HEK293 (cell line): ENCODE measurements around the gene TBC1D14.

ENCODE experiments used
- CTCF ChIA-PET: fragments of 350-600 bp; formaldehyde crosslinking; extraction: SDS; loops from one replicate; lab custom pipeline; 2021; ENCODE audit warnings: antibody characterized with exemption; lab: Yijun Ruan, JAX
- POLR2A ChIA-PET: fragments of 300-600 bp; formaldehyde crosslinking; extraction: SDS; loops from one replicate; lab custom pipeline; 2020; ENCODE audit warnings: antibody characterized with exemption, inconsistent platforms; lab: Yijun Ruan, JAX
- H3K27ac ChIP-seq: fragments of 200-500 bp; sonication (Bioruptor generic); 2 replicates; pipeline ENCODE4 v1.5.1; 2014; ENCODE audit warnings: low read depth, low read length, control low read depth, inconsistent platforms; ENCODE audit errors: extremely low read depth
- H3K36me3 ChIP-seq, 2 experiments: fragments of 200-500 bp in 1 of 2; sonication (Bioruptor generic) in 1 of 2; 1 replicate in 1 of 2; 2 replicates in 1 of 2; pipeline ENCODE4 v1.5.1; 2014 to 2017; ENCODE audit warnings: inconsistent platforms in 2 of 2, low read length in 2 of 2; ENCODE audit not compliant: control insufficient read depth in 2 of 2, insufficient read depth in 1 of 2
- H3K4me1 ChIP-seq: fragments of 200-500 bp; sonication (Bioruptor generic); 2 replicates; pipeline ENCODE4 v1.5.1; 2014; ENCODE audit warnings: mild to moderate bottlenecking, low read length, inconsistent platforms; ENCODE audit not compliant: control insufficient read depth, insufficient read depth
- H3K4me3 ChIP-seq: 2 replicates; pipeline ENCODE4 v1.5.1; 2011; ENCODE audit warnings: low read depth, mild to moderate bottlenecking, control low read depth, low read length, moderate library complexity
- H3K9me3 ChIP-seq: fragments of 200-500 bp; sonication (Bioruptor generic); 2 replicates; pipeline ENCODE4 v1.5.1; 2014; ENCODE audit warnings: low read depth, low read length, inconsistent platforms; ENCODE audit not compliant: control insufficient read depth, insufficient read depth
- ATF2 ChIP-seq: fragments of 450-650 bp; formaldehyde crosslinking; IDR thresholded peaks from 2 replicates; pipeline ENCODE4 v1.5.1; 2016; ENCODE audit warnings: missing biosample characterization, missing genetic modification characterization, low read depth
- EGR2 ChIP-seq: fragments of 450-650 bp; formaldehyde crosslinking; IDR thresholded peaks from 2 replicates; pipeline ENCODE4 v1.5.1; 2016; ENCODE audit warnings: low read depth, missing biosample characterization, missing genetic modification characterization
- GLI4 ChIP-seq: fragments of 450-650 bp; formaldehyde crosslinking; IDR thresholded peaks from 2 replicates; pipeline ENCODE4 v1.5.1; 2016; ENCODE audit warnings: missing biosample characterization, missing genetic modification characterization
- HOXA7 ChIP-seq: sonication (generic); formaldehyde crosslinking; IDR thresholded peaks from 2 replicates; pipeline ENCODE4 v1.8.1; 2022; ENCODE audit warnings: missing genetic modification reagents, borderline replicate concordance
- KLF10 ChIP-seq: fragments of 450-650 bp; IDR thresholded peaks from 2 replicates; pipeline ENCODE4 v1.5.1; 2018; ENCODE audit warnings: missing biosample characterization, mild to moderate bottlenecking, missing genetic modification characterization
- KLF8 ChIP-seq: fragments of 450-650 bp; formaldehyde crosslinking; IDR thresholded peaks from 2 replicates; pipeline ENCODE4 v1.5.1; 2016; ENCODE audit warnings: missing biosample characterization, missing genetic modification characterization
- OVOL3 ChIP-seq: fragments of 450-650 bp; formaldehyde crosslinking; IDR thresholded peaks from 2 replicates; pipeline ENCODE4 v1.5.1; 2016; ENCODE audit warnings: missing biosample characterization, missing genetic modification characterization
- PRDM1 ChIP-seq: fragments of 450-650 bp; formaldehyde crosslinking; IDR thresholded peaks from 2 replicates; pipeline ENCODE4; 2016; ENCODE audit warnings: missing biosample characterization, missing genetic modification characterization
- SCRT2 ChIP-seq: fragments of 450-650 bp; formaldehyde crosslinking; IDR thresholded peaks from 2 replicates; pipeline ENCODE4 v1.5.1; 2016; ENCODE audit warnings: missing biosample characterization, missing genetic modification characterization
- TCF7L2 ChIP-seq: IDR thresholded peaks from 2 replicates; pipeline ENCODE4 v1.6.1; 2011; ENCODE audit warnings: low read depth, mild to moderate bottlenecking, inconsistent platforms, low read length, moderate library complexity, borderline replicate concordance
- TRIM28 ChIP-seq: IDR thresholded peaks from 2 replicates; pipeline ENCODE4 v1.6.1; 2011; ENCODE audit warnings: low read length, control low read depth, borderline replicate concordance
- YY2 ChIP-seq: fragments of 450-650 bp; formaldehyde crosslinking; IDR thresholded peaks from 2 replicates; pipeline ENCODE4 v1.5.1; 2016; ENCODE audit warnings: missing biosample characterization, missing genetic modification characterization
- ZEB2 ChIP-seq: fragments of 450-650 bp; formaldehyde crosslinking; IDR thresholded peaks from 2 replicates; pipeline ENCODE4 v1.5.1; 2016; ENCODE audit warnings: missing biosample characterization, missing genetic modification characterization
- ZFHX2 ChIP-seq: fragments of 450-650 bp; formaldehyde crosslinking; conservative IDR thresholded peaks from 2 replicates; pipeline ENCODE4 v1.5.1; 2016; ENCODE audit warnings: missing biosample characterization, missing genetic modification characterization
- ZFP37 ChIP-seq: fragments of 450-650 bp; formaldehyde crosslinking; IDR thresholded peaks from 2 replicates; pipeline ENCODE4 v1.5.1; 2016; ENCODE audit warnings: missing biosample characterization, missing genetic modification characterization
- ZNF138 ChIP-seq: fragments of 450-650 bp; formaldehyde crosslinking; IDR thresholded peaks from 2 replicates; pipeline ENCODE4 v1.5.1; 2016; ENCODE audit warnings: missing biosample characterization, missing genetic modification characterization, borderline replicate concordance
- ZNF202 ChIP-seq: fragments of 450-650 bp; formaldehyde crosslinking; IDR thresholded peaks from 2 replicates; pipeline ENCODE4 v1.5.1; 2016; ENCODE audit warnings: missing biosample characterization, missing genetic modification characterization, borderline replicate concordance
- ZNF24 ChIP-seq: fragments of 450-650 bp; formaldehyde crosslinking; IDR thresholded peaks from 2 replicates; pipeline ENCODE4 v1.5.1; 2016; ENCODE audit warnings: missing biosample characterization, missing genetic modification characterization
- ZNF335 ChIP-seq: fragments of 450-650 bp; formaldehyde crosslinking; conservative IDR thresholded peaks from 2 replicates; pipeline ENCODE4 v1.5.1; 2016; ENCODE audit warnings: missing biosample characterization, missing genetic modification characterization
- ZNF391 ChIP-seq: fragments of 450-650 bp; formaldehyde crosslinking; IDR thresholded peaks from 2 replicates; pipeline ENCODE4 v1.5.1; 2016; ENCODE audit warnings: low read depth, missing biosample characterization, missing genetic modification characterization, borderline replicate concordance
- ZNF423 ChIP-seq: fragments of 450-650 bp; formaldehyde crosslinking; IDR thresholded peaks from 2 replicates; pipeline ENCODE4 v1.5.1; 2016; ENCODE audit warnings: missing biosample characterization, missing genetic modification characterization
- ZNF518A ChIP-seq: fragments of 450-650 bp; formaldehyde crosslinking; conservative IDR thresholded peaks from 2 replicates; pipeline ENCODE4 v1.5.1; 2016; ENCODE audit warnings: low read depth, missing biosample characterization, missing genetic modification characterization
- ZNF521 ChIP-seq: fragments of 450-650 bp; formaldehyde crosslinking; IDR thresholded peaks from 2 replicates; pipeline ENCODE4 v1.5.1; 2017; ENCODE audit warnings: missing biosample characterization, mild to moderate bottlenecking, missing genetic modification characterization
- ZNF600 ChIP-seq: fragments of 450-650 bp; formaldehyde crosslinking; IDR thresholded peaks from 2 replicates; pipeline ENCODE4 v1.5.1; 2016; ENCODE audit warnings: missing biosample characterization, missing genetic modification characterization
- ZNF623 ChIP-seq: fragments of 450-650 bp; formaldehyde crosslinking; IDR thresholded peaks from 2 replicates; pipeline ENCODE4 v1.5.1; 2016; ENCODE audit warnings: missing biosample characterization, missing genetic modification characterization
- ZNF629 ChIP-seq: fragments of 450-650 bp; formaldehyde crosslinking; IDR thresholded peaks from 2 replicates; pipeline ENCODE4 v1.5.1; 2017; ENCODE audit warnings: missing biosample characterization, missing genetic modification characterization
- ZNF677 ChIP-seq: fragments of 450-650 bp; IDR thresholded peaks from 2 replicates; pipeline ENCODE4 v1.5.0; 2018; ENCODE audit warnings: missing biosample characterization, mild to moderate bottlenecking, missing genetic modification characterization, moderate library complexity
- ZNF707 ChIP-seq: fragments of 450-650 bp; formaldehyde crosslinking; IDR thresholded peaks from 2 replicates; pipeline ENCODE4 v1.5.1; 2016; ENCODE audit warnings: missing biosample characterization, missing genetic modification characterization
- ZNF76 ChIP-seq: fragments of 450-650 bp; formaldehyde crosslinking; IDR thresholded peaks from 2 replicates; pipeline ENCODE4; 2016; ENCODE audit warnings: low read depth, missing biosample characterization, missing genetic modification characterization, borderline replicate concordance
- ZNF843 ChIP-seq: fragments of 450-650 bp; formaldehyde crosslinking; IDR thresholded peaks from 2 replicates; pipeline ENCODE4 v1.5.1; 2016; ENCODE audit warnings: missing biosample characterization, missing genetic modification characterization
- ZXDB ChIP-seq: fragments of 450-650 bp; formaldehyde crosslinking; IDR thresholded peaks from 2 replicates; pipeline ENCODE4 v1.5.1; 2016; ENCODE audit warnings: missing biosample characterization, missing genetic modification characterization
- TF ChIP-seq, protein P1 (sequence below): fragments of 450-650 bp; formaldehyde crosslinking; optimal IDR thresholded peaks from 2 replicates; pipeline ENCODE3; 2016; ENCODE audit warnings: missing biosample characterization, mild to moderate bottlenecking, missing genetic modification characterization

The TBC1D14 gene

DNA sequence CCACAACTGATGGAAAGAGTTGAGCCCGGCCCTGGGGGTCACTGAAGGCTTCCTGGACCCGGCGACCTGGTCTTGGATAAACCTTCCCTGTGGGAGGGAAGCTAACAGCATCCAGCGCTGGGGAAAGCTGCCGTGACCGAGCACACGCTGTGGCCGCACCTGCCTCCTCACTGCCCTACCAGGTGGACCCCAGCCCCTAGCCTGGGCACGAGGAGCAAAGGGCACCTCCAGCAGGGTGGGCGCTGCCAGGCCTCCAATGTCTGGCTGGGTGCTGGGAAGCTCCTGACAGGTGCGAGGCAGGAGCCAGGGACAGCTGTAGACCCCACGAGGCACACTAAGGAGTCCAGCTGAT lies 141.5 kb downstream of the TBC1D14 start:
- CTCF ChIA-PET, result interaction anchor here (0.6 kb wide), 1 partner anchor 15 kb away, joined by 3 read pairs; no protein-coding TSS in a partner anchor
- POLR2A ChIA-PET, result no interaction called here
- Histone ChIP-seq H3K4me3 (no peak overlapping the region), H3K36me3 (peaks cover 0 to 49% of the 10 kb centered on the region in 2 experiments; a peak in 1 of 3 replicates), H3K27ac (no peak overlapping the region), H3K4me1 (peaks cover 3% of the 10 kb centered on the region; the same call in 1 of the 2 replicates), H3K9me3 (no peaks in the 10 kb centered on the region)
- TF ChIP-seq EGR2 (tag by site-specific recombination) (no peak), YY2 (no peak), ZNF707 (tag by site-specific recombination) (no peak), PRDM1 (tag by site-specific recombination) (no peak), ZNF677 (tag by site-specific recombination) (no peak), ZEB2 (tag by site-specific recombination) (no peak), ZNF335 (no peak), ZNF521 (tag by site-specific recombination) (no peak), ZXDB (tag by site-specific recombination) (no peak), ZNF518A (no peak), TRIM28 (no peak), ZNF600 (tag by site-specific recombination) (no peak), ZNF202 (tag by site-specific recombination) (no peak), ZNF629 (no peak)
- TF ChIP-seq, protein P1, sequence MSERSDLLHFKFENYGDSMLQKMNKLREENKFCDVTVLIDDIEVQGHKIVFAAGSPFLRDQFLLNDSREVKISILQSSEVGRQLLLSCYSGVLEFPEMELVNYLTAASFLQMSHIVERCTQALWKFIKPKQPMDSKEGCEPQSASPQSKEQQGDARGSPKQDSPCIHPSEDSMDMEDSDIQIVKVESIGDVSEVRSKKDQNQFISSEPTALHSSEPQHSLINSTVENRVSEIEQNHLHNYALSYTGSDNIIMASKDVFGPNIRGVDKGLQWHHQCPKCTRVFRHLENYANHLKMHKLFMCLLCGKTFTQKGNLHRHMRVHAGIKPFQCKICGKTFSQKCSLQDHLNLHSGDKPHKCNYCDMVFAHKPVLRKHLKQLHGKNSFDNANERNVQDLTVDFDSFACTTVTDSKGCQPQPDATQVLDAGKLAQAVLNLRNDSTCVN, result no peak

DNA sequence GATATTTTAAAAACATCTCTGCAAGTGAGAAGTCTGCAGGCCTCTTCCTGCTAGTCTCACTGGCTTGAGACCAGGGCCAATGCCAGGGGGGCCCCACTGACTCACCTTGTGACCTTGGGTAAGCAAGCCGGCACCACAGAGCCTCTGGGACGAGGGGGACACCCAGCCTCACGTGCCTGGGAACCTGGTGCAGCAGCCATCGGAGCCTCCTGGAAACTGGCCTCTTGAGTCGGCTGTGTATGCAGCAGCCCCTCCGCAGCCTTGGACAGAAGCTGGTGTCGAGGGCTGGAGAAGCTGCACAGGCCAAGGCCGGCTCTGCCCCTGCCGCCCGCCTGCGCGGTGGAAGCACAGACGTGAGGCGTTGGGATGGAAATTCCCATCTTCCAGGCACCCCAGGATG lies 142.3 kb downstream of the TBC1D14 start:
- Histone ChIP-seq H3K4me1 (peaks cover 3% of the 10 kb centered on the region; the same call in 1 of the 2 replicates), H3K9me3 (no peaks in the 10 kb centered on the region), H3K4me3 (no peak overlapping the region), H3K27ac (no peak overlapping the region), H3K36me3 (peaks cover 0 to 57% of the 10 kb centered on the region in 2 experiments; a peak in 1 of 3 replicates)
- ChIA-PET POLR2A (no interaction called here), CTCF (no interaction called here)
- TF ChIP-seq TCF7L2 (no peak), ZNF76 (tag by site-specific recombination) (no peak), KLF10 (tag by site-specific recombination) (no peak), ZFP37 (tag by site-specific recombination) (no peak), ATF2 (no peak), ZNF843 (tag by site-specific recombination) (no peak), SCRT2 (no peak), ZNF623 (tag by site-specific recombination) (no peak), GLI4 (tag by site-specific recombination) (no peak), KLF8 (tag by site-specific recombination) (no peak), ZNF138 (tag by site-specific recombination) (no peak), HOXA7 (no peak), OVOL3 (no peak), ZNF600 (tag by site-specific recombination) (no peak), ZNF24 (no peak), ZNF391 (tag by site-specific recombination) (no peak), ZNF423 (tag by site-specific recombination) (no peak), ZFHX2 (tag by site-specific recombination) (no peak)
